ENCODE data around the gene CTNNBL1. TPM values are rescaled to one million over a fixed set of nuclear protein-coding genes. Genes with fewer than 3 reads are reported as not detected.
"Not testable (repeated sequence)": the region's sequence is repeated elsewhere in the genome, so short reads cannot be mapped to it uniquely, and the experiment has no call there.

CTNNBL1 gene
- total and polyA plus RNA-seq, 11 donors, result 22.6 to 68.9 (median 50.5) TPM

- no peaks in the 10 kb centered on the region for H3K27me3 ChIP-seq
- no peak for DNase-seq
- no peak for ATAC-seq
- WGBS, 4 donors, result 96 to 98% (median 97%) methylated on average over 2 of the region's 2 CpGs
- H3K4me1 ChIP-seq, result peaks cover 0 to 18% (median 2%) of the 10 kb centered on the region in 12 donors
- no peaks in the 10 kb centered on the region for H3K9me3 ChIP-seq
- no peak overlapping the region for H3K4me3 ChIP-seq
- TF ChIP-seq POLR2A (IDR thresholded peaks at IDR 0.05) (no peak), CTCF (IDR thresholded peaks at IDR 0.05) (no peak)
- H3K36me3 ChIP-seq, result peaks cover 0 to 61% (median 27%) of the 10 kb centered on the region in 9 donors
- intact Hi-C loops (cut with DNase I), result no loop called here
- H3K27ac ChIP-seq, result no peak overlapping the region
Measured at GRCh38 chr20:37853823-37854375, 160.1 kb downstream of the CTNNBL1 start.

GRCh38 chr20:37856034-37856433 lies 162.2 kb downstream of the CTNNBL1 start:
- ATAC-seq; H3K9me3 ChIP-seq; intact Hi-C loops (cut with DNase I); H3K27ac ChIP-seq; H3K27me3 ChIP-seq; H3K4me3 ChIP-seq; DNase-seq: not testable (repeated sequence)
- WGBS, 4 donors, result 93 to 98% (median 97%) methylated on average over 5 of the region's 5 CpGs
- Histone ChIP-seq H3K4me1 (peaks cover 0 to 11% (median 0%) of the 10 kb centered on the region in 12 donors), H3K36me3 (peaks cover 0 to 57% (median 35%) of the 10 kb centered on the region in 9 donors)

GRCh38 chr20:37856932-37857660 lies 163.3 kb downstream of the CTNNBL1 start:
- Histone ChIP-seq H3K4me3 (no peak overlapping the region), H3K36me3 (peaks cover 0 to 58% (median 41%) of the 10 kb centered on the region in 9 donors), H3K27me3 (no peaks in the 10 kb centered on the region), H3K4me1 (peaks cover 0 to 11% (median 0%) of the 10 kb centered on the region in 12 donors), H3K9me3 (no peaks in the 10 kb centered on the region), H3K27ac (peak overlapping the region in 3 of 12 donors; percentile 19 to 41 (median 31))
- ATAC-seq, result peak in 2 of 4 donors; percentile 47 to 51
- DNase-seq, result no peak
- TF ChIP-seq CTCF (IDR thresholded peaks at IDR 0.05), result no peak
- no peak for TF ChIP-seq POLR2A (IDR thresholded peaks at IDR 0.05)
- intact Hi-C loops (cut with DNase I), result no loop called here
- WGBS, 4 donors, result 58 to 62% (median 60%) methylated on average over 10 of the region's 10 CpGs

GRCh38 chr20:37859406-37860171 lies 165.8 kb downstream of the CTNNBL1 start:
- no peak for DNase-seq
- no peak overlapping the region for H3K4me3 ChIP-seq
- no peak for ATAC-seq
- intact Hi-C loops (cut with DNase I), result no loop called here
- no peak for TF ChIP-seq CTCF (IDR thresholded peaks at IDR 0.05)
- TF ChIP-seq POLR2A (IDR thresholded peaks at IDR 0.05), result no peak
- H3K36me3 ChIP-seq, result peaks cover 0 to 51% (median 37%) of the 10 kb centered on the region in 9 donors
- H3K27me3 ChIP-seq, result no peaks in the 10 kb centered on the region
- H3K4me1 ChIP-seq, result peaks cover 0 to 11% (median 0%) of the 10 kb centered on the region in 12 donors
- WGBS, 4 donors, result 92 to 95% (median 94%) methylated on average over 15 of the region's 15 CpGs
- H3K9me3 ChIP-seq, result no peaks in the 10 kb centered on the region
- H3K27ac ChIP-seq, result no peak overlapping the region

Measured in heart left ventricle (tissue), 16 donors.